ENCODE data around the gene PACSIN2.

GRCh38 chr22:42942351-42942750 is 72.6 kb downstream of the PACSIN2 start:
- TF ChIP-seq POLR2A (IDR thresholded peaks at IDR 0.05) (no peak), CTCF (IDR thresholded peaks at IDR 0.05) (no peak)

Measured in sigmoid colon (tissue), 3 donors.